PC-9 (cell line): ENCODE measurements around the gene LIMCH1. TPM values are rescaled to one million over a fixed set of nuclear protein-coding genes. Genes with fewer than 3 reads are reported as not detected.
A peak's percentile ranks its signal among the peaks of the same experiment; 100 is the strongest.
"Not testable (repeated sequence)": the region's sequence is repeated elsewhere in the genome, so short reads cannot be mapped to it uniquely, and the experiment has no call there.

Experiments used
- BruUV-seq: library from RNA; stranded (reverse); fragments of 400-500 nt; replicated peaks from 2 replicates; lab custom pipeline; 2021; lab: Mats Ljungman, UMichigan
- CTCF ChIA-PET: fragments of 300-600 bp; sonication (Branson Sonifier 250); formaldehyde crosslinking; loops from one replicate; lab custom pipeline; 2022; ENCODE audit warnings: antibody characterized with exemption; lab: Charles Lee
- POLR2A ChIA-PET: fragments of 300-600 bp; sonication (Branson Sonifier 250); formaldehyde crosslinking; loops from one replicate; lab custom pipeline; 2022; ENCODE audit warnings: antibody characterized with exemption; ENCODE audit not compliant: unreplicated experiment; lab: Charles Lee
- DNase-seq, 2 experiments: peaks; one replicate each; pipeline versions ENCODE4 v3.0.0 to v3.0.0-alpha.2; 2015 to 2022; ENCODE audit warnings: mixed read lengths in 1 of 2
- H2AFZ ChIP-seq: fragments of 200-600 bp; sonication (generic); 2 replicates; pipeline ENCODE4 v1.8.1; 2017; ENCODE audit warnings: antibody characterized with exemption
- H3F3A ChIP-seq: fragments of 200-600 bp; sonication (generic); 2 replicates; pipeline ENCODE4 v1.8.1; 2017; ENCODE audit warnings: antibody characterized with exemption, mild to moderate bottlenecking, low read depth; ENCODE audit not compliant: insufficient read depth
- H3K27ac ChIP-seq: fragments of 200-600 bp; sonication (generic); 2 replicates; pipeline ENCODE4 v1.6.1; 2016; ENCODE audit warnings: mixed run types
- H3K27me3 ChIP-seq: fragments of 200-600 bp; sonication (generic); 2 replicates; pipeline ENCODE4 v1.6.1; 2016; ENCODE audit warnings: low read depth, mixed run types; ENCODE audit not compliant: insufficient read depth
- H3K36me3 ChIP-seq: fragments of 200-600 bp; sonication (generic); 2 replicates; pipeline ENCODE4 v1.6.1; 2016; ENCODE audit warnings: low read depth, mixed run types
- H3K4me1 ChIP-seq: fragments of 200-600 bp; sonication (generic); replicated peaks from 2 replicates; pipeline ENCODE4 v1.6.1; 2016; ENCODE audit warnings: mixed run types; ENCODE audit not compliant: insufficient read depth
- H3K4me2 ChIP-seq: fragments of 200-600 bp; sonication (generic); 2 replicates; pipeline ENCODE4 v1.6.1; 2017; ENCODE audit warnings: mixed run types
- H3K4me3 ChIP-seq: fragments of 200-600 bp; sonication (generic); 2 replicates; pipeline ENCODE4 v1.6.1; 2016; ENCODE audit warnings: mixed run types
- H3K79me2 ChIP-seq: fragments of 200-600 bp; sonication (generic); 2 replicates; pipeline ENCODE4 v1.6.1; 2017; ENCODE audit warnings: low read depth, mixed run types
- H3K9me2 ChIP-seq: fragments of 200-600 bp; sonication (generic); 2 replicates; pipeline ENCODE4 v1.8.1; 2017; ENCODE audit warnings: mild to moderate bottlenecking; ENCODE audit not compliant: insufficient read depth
- H3K9me3 ChIP-seq: fragments of 200-600 bp; sonication (generic); 2 replicates; pipeline ENCODE4 v1.8.1; 2016; ENCODE audit warnings: low read depth; ENCODE audit not compliant: insufficient read depth
- H4K20me1 ChIP-seq: fragments of 200-600 bp; sonication (generic); 2 replicates; pipeline ENCODE4 v1.8.1; 2017; ENCODE audit not compliant: insufficient read depth
- EZH2 ChIP-seq: fragments of 200-600 bp; sonication (generic); IDR thresholded peaks from 2 replicates; pipeline ENCODE4 v1.8.0; 2017; ENCODE audit warnings: antibody characterized with exemption, low read depth
- intact Hi-C: fragments of 100-400 bp; cut with micrococcal nuclease; formaldehyde crosslinking; loops from one replicate; pipeline ENCODE4 v1.10.0; 2022; ENCODE audit not compliant: unreplicated experiment
- total RNA-seq: library from RNA; stranded (reverse); gene quantifications from 2 replicates; pipeline ENCODE4 v1.2.3, GENCODE V29; 2021
- TF ChIP-seq, protein P1 (sequence below): fragments of 200-600 bp; sonication (generic); conservative IDR thresholded peaks from 2 replicates; pipeline ENCODE4 v1.6.1; 2017; ENCODE audit warnings: mixed run types, antibody characterized with exemption, mild to moderate bottlenecking, moderate library complexity

The LIMCH1 gene
- total RNA-seq, 1 experiment from 2014 or later: 339 TPM

DNA sequence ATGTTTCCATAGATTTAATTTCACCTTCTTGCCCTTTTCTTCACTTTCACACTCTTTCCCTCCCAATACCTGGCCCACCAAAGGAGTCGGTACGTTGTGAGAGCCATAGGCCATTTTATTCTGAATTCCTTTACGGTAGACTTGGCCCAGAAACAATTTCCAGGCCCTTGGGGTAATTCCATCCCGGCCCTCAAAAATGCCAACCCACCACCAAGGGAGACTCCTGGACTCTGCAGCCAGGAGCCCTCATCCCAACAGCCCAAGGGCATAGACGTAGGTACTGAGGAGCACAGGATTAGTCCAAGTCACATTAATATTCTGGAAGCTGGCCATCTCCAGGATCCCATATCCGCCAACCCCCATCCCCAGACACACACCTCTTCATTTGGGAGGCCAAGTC, 102.9 kb downstream of the LIMCH1 start:
- ChIA-PET CTCF (no interaction called here), POLR2A (no interaction called here)
- Histone ChIP-seq H3K4me2 (no peak overlapping the region), H3K27me3 (no peaks in the 10 kb centered on the region), H3F3A (0 out of 2 replicates have a peak, but pooled peaks cover 3% of the 10 kb centered on the region), H3K9me3 (no peaks in the 10 kb centered on the region), H2AFZ (no peak overlapping the region), H3K36me3 (peaks cover 16% of the 10 kb centered on the region; the same call in 1 of the 2 replicates), H3K4me1 (no peaks in the 10 kb centered on the region), H3K79me2 (0 out of 2 replicates have a peak, but pooled peaks cover 3% of the 10 kb centered on the region), H3K9me2 (no peaks in the 10 kb centered on the region), H3K27ac (no peak overlapping the region), H3K4me3 (no peak overlapping the region), H4K20me1 (no peaks in the 10 kb centered on the region; the same call in 1 of the 2 replicates)
- DNase-seq: peak in 1 of 2 experiments; percentile 71
- no TSS peak for BruUV-seq
- TF ChIP-seq, protein P1, sequence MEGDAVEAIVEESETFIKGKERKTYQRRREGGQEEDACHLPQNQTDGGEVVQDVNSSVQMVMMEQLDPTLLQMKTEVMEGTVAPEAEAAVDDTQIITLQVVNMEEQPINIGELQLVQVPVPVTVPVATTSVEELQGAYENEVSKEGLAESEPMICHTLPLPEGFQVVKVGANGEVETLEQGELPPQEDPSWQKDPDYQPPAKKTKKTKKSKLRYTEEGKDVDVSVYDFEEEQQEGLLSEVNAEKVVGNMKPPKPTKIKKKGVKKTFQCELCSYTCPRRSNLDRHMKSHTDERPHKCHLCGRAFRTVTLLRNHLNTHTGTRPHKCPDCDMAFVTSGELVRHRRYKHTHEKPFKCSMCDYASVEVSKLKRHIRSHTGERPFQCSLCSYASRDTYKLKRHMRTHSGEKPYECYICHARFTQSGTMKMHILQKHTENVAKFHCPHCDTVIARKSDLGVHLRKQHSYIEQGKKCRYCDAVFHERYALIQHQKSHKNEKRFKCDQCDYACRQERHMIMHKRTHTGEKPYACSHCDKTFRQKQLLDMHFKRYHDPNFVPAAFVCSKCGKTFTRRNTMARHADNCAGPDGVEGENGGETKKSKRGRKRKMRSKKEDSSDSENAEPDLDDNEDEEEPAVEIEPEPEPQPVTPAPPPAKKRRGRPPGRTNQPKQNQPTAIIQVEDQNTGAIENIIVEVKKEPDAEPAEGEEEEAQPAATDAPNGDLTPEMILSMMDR: no peak
- no peak for TF ChIP-seq EZH2
- intact Hi-C loops: loop anchor here (5.0 kb wide), 1 partner anchor 104 kb away; the partner anchor contains the start of gene LIMCH1

DNA sequence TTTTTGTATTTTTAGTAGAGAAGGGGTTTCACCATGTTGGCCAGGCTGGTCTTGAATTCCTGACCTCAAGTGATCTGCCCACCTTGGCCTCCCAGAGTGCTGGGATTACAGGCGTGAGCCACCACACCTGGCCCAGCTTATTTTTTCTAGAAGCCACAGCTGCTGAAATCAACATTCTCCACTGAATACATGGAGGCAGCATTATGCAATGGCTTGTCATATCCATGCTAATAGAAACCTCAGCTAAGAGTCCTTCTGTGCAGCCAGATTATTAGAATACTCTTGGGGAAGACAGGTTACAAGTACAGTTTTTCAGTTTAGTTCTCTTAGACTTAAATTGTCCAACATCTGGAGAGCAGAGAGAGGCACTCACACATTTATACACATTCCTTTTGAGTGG, 104.8 kb downstream of the LIMCH1 start:
- H3K9me2 ChIP-seq, POLR2A ChIA-PET, H4K20me1 ChIP-seq, H3F3A ChIP-seq, H3K4me2 ChIP-seq, H3K4me1 ChIP-seq, H2AFZ ChIP-seq, H3K27ac ChIP-seq, DNase-seq, H3K79me2 ChIP-seq, H3K4me3 ChIP-seq, H3K27me3 ChIP-seq, BruUV-seq, H3K9me3 ChIP-seq: not testable (repeated sequence)
- intact Hi-C loops: loop anchor here (5.0 kb wide), 1 partner anchor 105 kb away; the partner anchor contains the start of gene LIMCH1
- CTCF ChIA-PET: interaction anchor here (0.6 kb wide), 1 partner anchor 64 kb away, joined by 3 read pairs; no protein-coding TSS in a partner anchor
- H3K36me3 ChIP-seq: peaks cover 22% of the 10 kb centered on the region; the same call in 1 of the 2 replicates

DNA sequence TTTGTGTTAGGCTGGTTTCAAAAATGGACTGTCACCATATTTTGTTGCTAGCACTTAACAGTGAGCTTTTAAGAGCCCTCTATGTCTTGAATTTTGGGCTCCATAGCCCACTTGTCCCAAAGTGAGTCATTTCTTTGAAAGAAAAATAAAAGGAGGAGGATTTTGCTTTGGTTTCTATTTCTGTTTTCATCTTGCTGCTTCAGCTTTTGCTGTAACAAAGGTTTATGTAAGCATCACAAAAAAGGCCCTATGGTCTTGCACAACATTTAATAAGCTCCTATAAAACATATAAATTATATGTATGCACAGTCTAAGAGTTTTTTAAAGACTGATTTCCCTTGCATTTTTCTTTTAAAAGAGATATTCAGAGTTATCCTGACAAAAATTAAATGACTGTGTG, 105.4 kb downstream of the LIMCH1 start:
- intact Hi-C loops: loop anchor here (5.0 kb wide), 1 partner anchor 106 kb away; the partner anchor contains the start of gene LIMCH1
- Histone ChIP-seq H3F3A (0 out of 2 replicates have a peak, but pooled peaks cover 3% of the 10 kb centered on the region), H3K27me3 (no peaks in the 10 kb centered on the region), H3K79me2 (0 out of 2 replicates have a peak, but pooled peaks cover 3% of the 10 kb centered on the region), H3K4me1 (no peaks in the 10 kb centered on the region), H3K27ac (no peak overlapping the region), H3K9me2 (no peaks in the 10 kb centered on the region), H3K4me2 (no peak overlapping the region), H3K36me3 (peaks cover 22% of the 10 kb centered on the region; the same call in 1 of the 2 replicates), H3K9me3 (no peaks in the 10 kb centered on the region), H2AFZ (no peak overlapping the region), H4K20me1 (no peaks in the 10 kb centered on the region), H3K4me3 (no peak overlapping the region)
- no TSS peak for BruUV-seq
- ChIA-PET POLR2A (interaction anchor here (0.6 to 0.7 kb wide), 2 partner anchors 14 to 426 kb away, joined by 3 to 7 read pairs; no protein-coding TSS in a partner anchor), CTCF (interaction anchor here (0.6 kb wide), 1 partner anchor 64 kb away, joined by 3 read pairs; no protein-coding TSS in a partner anchor)
- TF ChIP-seq, protein P1: no peak
- TF ChIP-seq EZH2: no peak
- no peak for DNase-seq
